Ascending aorta (tissue), 2 donors: Measurements from ENCODE around the gene PRKRA. TPM values are rescaled to one million over a fixed set of nuclear protein-coding genes. Genes with fewer than 3 reads are reported as not detected.

ENCODE experiments used
- DNase-seq, 2 donors: peaks; one replicate each; pipeline ENCODE4 v3.0.0-alpha.2; 2019; ENCODE audit warnings: low spot score in 2 of 2
- H3K27ac ChIP-seq, 2 donors: fragments of 200-600 bp; sonication (generic); one replicate each; pipeline ENCODE4 v1.5.1; 2016 to 2017; ENCODE audit warnings: mild to moderate bottlenecking in 1 of 2
- H3K27me3 ChIP-seq: fragments of 200-600 bp; sonication (generic); one replicate; pipeline ENCODE4 v1.5.1; 2017
- H3K36me3 ChIP-seq, 2 donors: fragments of 200-600 bp; sonication (generic); one replicate each; pipeline ENCODE4 v1.5.1; 2016
- H3K4me1 ChIP-seq, 2 donors: fragments of 200-600 bp; sonication (generic); one replicate each; pipeline ENCODE4 v1.5.1; 2016 to 2017; ENCODE audit warnings: mild to moderate bottlenecking in 1 of 2
- H3K4me3 ChIP-seq, 2 donors: fragments of 200-600 bp; sonication (generic); one replicate each; pipeline ENCODE4 v1.5.1; 2016 to 2017; ENCODE audit warnings: mild to moderate bottlenecking in 1 of 2
- H3K9me3 ChIP-seq, 2 donors: fragments of 200-600 bp; sonication (generic); one replicate each; pipeline ENCODE4 v1.5.1; 2016
- CTCF ChIP-seq, 3 experiments: fragments of 200-600 bp in 2 of 3; fragments of 450-650 bp in 1 of 3; sonication (generic) in 2 of 3; IDR thresholded peaks; one replicate each; pipeline ENCODE4 v1.5.1; 2016 to 2019; ENCODE audit warnings: antibody characterized with exemption in 3 of 3, mild to moderate bottlenecking in 1 of 3, moderate library complexity in 1 of 3
- intact Hi-C: fragments of 100-400 bp; cut with DNase I; formaldehyde crosslinking; loops from one replicate; pipeline ENCODE4 v1.15.1; 2023
- total RNA-seq: library from RNA; depleted of rRNA; stranded (reverse); fragments of >200 nt; gene quantifications from one replicate; pipeline ENCODE4 v1.1.0, GENCODE V29; 2016

The PRKRA gene
- total RNA-seq, 1 donor from 2014 or later: 75.5 TPM

DNA sequence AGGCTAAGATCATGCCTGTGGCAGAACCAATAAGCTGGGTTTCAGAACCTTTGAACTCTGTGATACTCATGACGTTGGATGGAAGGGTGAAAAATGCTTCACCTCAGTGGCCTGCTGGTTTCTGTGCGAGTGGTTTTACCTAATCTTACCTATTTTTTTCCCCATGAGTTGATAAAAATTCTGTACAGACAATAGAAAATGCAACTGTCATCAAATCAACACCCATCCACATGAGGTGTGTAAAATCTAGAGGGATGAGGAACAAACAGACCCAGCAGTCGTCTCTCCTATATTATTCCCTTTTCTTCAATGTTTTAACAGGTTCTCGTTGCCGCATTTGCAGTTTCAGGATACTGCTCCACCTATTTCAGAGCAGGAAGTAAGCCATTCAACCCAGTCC is 67.3 kb downstream of the PRKRA start:
- Histone ChIP-seq H3K36me3 (no peaks in the 10 kb centered on the region), H3K9me3 (no peaks in the 10 kb centered on the region), H3K4me1 (no peaks in the 10 kb centered on the region), H3K27me3 (no peaks in the 10 kb centered on the region), H3K27ac (no peak overlapping the region), H3K4me3 (no peak overlapping the region)
- intact Hi-C loops: no loop called here
- no peak for DNase-seq
- TF ChIP-seq CTCF (IDR thresholded peaks at IDR 0.05): no peak

Other genes starting within 250 kb of the PRKRA start
- gene PJVK, start 203 bp upstream of the PRKRA start, total RNA-seq: not detected
- 7.7 TPM for gene FKBP7, start 27.4 kb upstream of the PRKRA start, total RNA-seq
- gene PLEKHA3, start 29.3 kb upstream of the PRKRA start, total RNA-seq: 4.8 TPM